ENCODE data around the gene IL17C. TPM values are rescaled to one million over a fixed set of nuclear protein-coding genes. Genes with fewer than 3 reads are reported as not detected.

Gene IL17C
- total RNA-seq, 2 donors from 2014 or later: 0.97 TPM; not detected in 1

GRCh38 chr16:88669980-88670379 lies 31.6 kb downstream of the IL17C start:
- Histone ChIP-seq H3K36me3 (no peaks in the 10 kb centered on the region), H3K4me3 (no peak overlapping the region), H3K27ac (no peak overlapping the region), H3K27me3 (replicated peaks; ENCODE audit: insufficient read depth) (no peaks in the 10 kb centered on the region), H3K9me3 (no peaks in the 10 kb centered on the region), H3K4me1 (replicated peaks) (no peaks in the 10 kb centered on the region)
- intact Hi-C loops (cut with DNase I): no loop called here
- DNase-seq (ENCODE audit: low spot score): no peak
- 85% methylated on average over 10 of the region's 10 CpGs for WGBS
- TF ChIP-seq CTCF (IDR thresholded peaks at IDR 0.05) (no peak), POLR2A (IDR thresholded peaks at IDR 0.05) (no peak), POLR2AphosphoS5 (IDR thresholded peaks at IDR 0.05) (no peak)

GRCh38 chr16:88671806-88672205 lies 33.4 kb downstream of the IL17C start:
- no peak overlapping the region for H3K27ac ChIP-seq
- no peaks in the 10 kb centered on the region for H3K36me3 ChIP-seq
- TF ChIP-seq CTCF (IDR thresholded peaks at IDR 0.05) (no peak), POLR2AphosphoS5 (IDR thresholded peaks at IDR 0.05) (no peak), POLR2A (IDR thresholded peaks at IDR 0.05) (no peak)
- H3K27me3 ChIP-seq (replicated peaks; ENCODE audit: insufficient read depth): no peaks in the 10 kb centered on the region
- H3K4me1 ChIP-seq (replicated peaks): no peaks in the 10 kb centered on the region
- DNase-seq (ENCODE audit: low spot score): no peak
- WGBS: 88% methylated on average over 23 of the region's 23 CpGs
- H3K9me3 ChIP-seq: no peaks in the 10 kb centered on the region
- intact Hi-C loops (cut with DNase I): no loop called here
- H3K4me3 ChIP-seq: no peak overlapping the region

- H3K4me1 ChIP-seq (replicated peaks): no peaks in the 10 kb centered on the region
- no peaks in the 10 kb centered on the region for H3K9me3 ChIP-seq
- 62% methylated on average over 11 of the region's 11 CpGs for WGBS
- no peaks in the 10 kb centered on the region for H3K36me3 ChIP-seq
- intact Hi-C loops (cut with DNase I): no loop called here
- H3K4me3 ChIP-seq: no peak overlapping the region
- no peak for TF ChIP-seq CTCF (IDR thresholded peaks at IDR 0.05)
- no peak for TF ChIP-seq POLR2A (IDR thresholded peaks at IDR 0.05)
- no peak for TF ChIP-seq POLR2AphosphoS5 (IDR thresholded peaks at IDR 0.05)
- DNase-seq (ENCODE audit: low spot score): no peak
- no peaks in the 10 kb centered on the region for H3K27me3 ChIP-seq (replicated peaks; ENCODE audit: insufficient read depth)
- no peak overlapping the region for H3K27ac ChIP-seq
These were observed 34.4 kb downstream of the IL17C start for GRCh38 chr16:88672776-88673175.

- intact Hi-C loops (cut with DNase I): no loop called here
- TF ChIP-seq CTCF (IDR thresholded peaks at IDR 0.05) (no peak), POLR2A (IDR thresholded peaks at IDR 0.05) (no peak), POLR2AphosphoS5 (IDR thresholded peaks at IDR 0.05) (no peak)
- Histone ChIP-seq H3K4me1 (replicated peaks) (no peaks in the 10 kb centered on the region), H3K9me3 (no peaks in the 10 kb centered on the region), H3K27ac (no peak overlapping the region), H3K27me3 (replicated peaks; ENCODE audit: insufficient read depth) (no peaks in the 10 kb centered on the region), H3K36me3 (no peaks in the 10 kb centered on the region), H3K4me3 (no peak overlapping the region)
- DNase-seq (ENCODE audit: low spot score): no peak
- 92% methylated on average over 19 of the region's 19 CpGs for WGBS
These were observed 35.5 kb downstream of the IL17C start for GRCh38 chr16:88673716-88674379.

GRCh38 chr16:88676502-88677242 lies 38.3 kb downstream of the IL17C start:
- Histone ChIP-seq H3K4me3 (no peak overlapping the region), H3K36me3 (no peaks in the 10 kb centered on the region), H3K9me3 (no peaks in the 10 kb centered on the region), H3K27me3 (replicated peaks; ENCODE audit: insufficient read depth) (no peaks in the 10 kb centered on the region), H3K27ac (no peak overlapping the region), H3K4me1 (replicated peaks) (no peaks in the 10 kb centered on the region)
- intact Hi-C loops (cut with DNase I): no loop called here
- DNase-seq (ENCODE audit: low spot score): no peak
- 82% methylated on average over 22 of the region's 22 CpGs for WGBS
- no peak for TF ChIP-seq CTCF (IDR thresholded peaks at IDR 0.05)
- TF ChIP-seq POLR2A (IDR thresholded peaks at IDR 0.05): no peak
- no peak for TF ChIP-seq POLR2AphosphoS5 (IDR thresholded peaks at IDR 0.05)

All from prostate gland (tissue), 2 donors.